GM12864 (cell line): ENCODE data around the gene MCEMP1.
"Not testable (repeated sequence)": the region's sequence is repeated elsewhere in the genome, so short reads cannot be mapped to it uniquely, and the experiment has no call there.

ENCODE experiments used
- DNase-seq: peaks from one replicate; pipeline ENCODE4 v3.0.0-alpha.2; 2011; ENCODE audit warnings: low read depth
- H3K4me3 ChIP-seq: 2 replicates; pipeline ENCODE4 v1.5.1; 2011; ENCODE audit warnings: mild to moderate bottlenecking, low read depth, low read length, control low read depth
- CTCF ChIP-seq: IDR thresholded peaks from 2 replicates; pipeline ENCODE4 v1.5.1; 2011; ENCODE audit warnings: low read depth, mild to moderate bottlenecking, moderate library complexity, low read length, control low read depth, inconsistent platforms; ENCODE audit errors: missing control alignments

The MCEMP1 gene

GRCh38 chr19:7639863-7640348, 37.0 kb upstream of the MCEMP1 start:
- no peak for DNase-seq
- H3K4me3 ChIP-seq = no peak overlapping the region
- no peak for TF ChIP-seq CTCF

GRCh38 chr19:7640803-7641202, 36.1 kb upstream of the MCEMP1 start:
- H3K4me3 ChIP-seq = no peak overlapping the region
- DNase-seq = no peak
- TF ChIP-seq CTCF = no peak

GRCh38 chr19:7641290-7642276, 35.3 kb upstream of the MCEMP1 start:
- no peak for TF ChIP-seq CTCF
- DNase-seq = no peak
- no peak overlapping the region for H3K4me3 ChIP-seq

GRCh38 chr19:7642295-7643030, 34.4 kb upstream of the MCEMP1 start:
- no peak overlapping the region for H3K4me3 ChIP-seq
- TF ChIP-seq CTCF = no peak
- no peak for DNase-seq

GRCh38 chr19:7643031-7643415, 33.9 kb upstream of the MCEMP1 start:
- DNase-seq = no peak
- H3K4me3 ChIP-seq = no peak overlapping the region
- TF ChIP-seq CTCF = no peak

- DNase-seq, H3K4me3 ChIP-seq: not testable (repeated sequence)
These were observed 33.0 kb upstream of the MCEMP1 start for GRCh38 chr19:7643629-7644549.
